ENCODE measurements around the gene PFKFB1.
"Not testable (repeated sequence)": the region's sequence is repeated elsewhere in the genome, so short reads cannot be mapped to it uniquely, and the experiment has no call there.

Gene PFKFB1

DNA sequence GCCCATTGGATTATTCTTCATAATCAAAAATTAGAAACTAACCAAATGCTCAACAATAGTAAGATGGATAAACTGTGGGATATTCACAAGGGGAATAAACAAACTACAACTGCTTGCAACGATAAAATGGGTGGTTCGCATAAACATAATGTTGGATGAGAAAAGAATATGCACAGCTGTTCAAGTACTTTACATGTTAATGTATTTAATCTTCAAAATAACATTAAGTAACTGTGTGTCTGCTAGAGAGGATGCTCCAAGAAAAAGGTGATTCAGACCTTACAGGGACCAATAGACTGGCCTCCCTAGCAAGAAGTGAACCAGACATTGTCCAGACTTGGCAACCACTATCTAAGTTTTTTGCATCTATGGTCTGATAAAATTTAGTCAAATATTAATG, 2.3 kb downstream of the PFKFB1 start:
- no peak for DNase-seq

DNA sequence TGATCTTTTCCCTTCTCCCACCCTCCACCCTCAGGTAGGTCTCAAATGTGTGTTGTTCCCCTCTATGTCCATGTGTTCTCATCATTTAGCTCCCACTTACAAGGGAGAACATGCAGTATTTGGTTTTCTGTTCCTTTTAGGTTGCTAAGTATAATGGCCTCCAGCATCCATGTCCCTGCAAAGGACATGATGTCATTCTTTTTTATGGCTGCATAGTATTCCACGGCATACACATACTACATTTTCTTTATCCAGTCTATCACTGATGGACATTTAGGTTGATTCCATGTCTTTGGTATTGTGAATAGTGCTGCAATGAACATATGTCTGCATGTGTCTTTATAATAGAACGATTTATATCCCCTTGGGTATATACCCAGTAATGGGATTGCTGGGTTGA, 10.7 kb downstream of the PFKFB1 start:
- not testable (repeated sequence) for DNase-seq

DNA sequence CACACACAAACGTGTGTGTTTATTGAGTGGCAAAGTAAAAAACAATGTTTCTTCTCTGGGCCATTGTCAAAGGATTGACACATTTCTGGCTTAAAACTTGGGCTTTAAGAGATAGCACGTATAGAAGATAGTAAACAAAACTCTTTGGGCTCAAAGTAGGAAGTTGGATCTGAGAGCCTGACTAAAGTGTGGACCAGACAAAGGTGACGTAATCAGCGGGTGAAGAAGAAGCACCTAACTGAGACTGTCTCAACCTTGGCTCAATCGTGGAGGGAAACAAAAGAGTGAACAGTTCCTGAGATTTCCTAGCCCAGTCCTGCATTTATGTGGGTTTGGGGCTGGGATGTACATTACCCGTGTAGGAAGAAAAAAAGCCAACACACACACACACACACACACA, 13.7 kb downstream of the PFKFB1 start:
- DNase-seq = no peak

DNA sequence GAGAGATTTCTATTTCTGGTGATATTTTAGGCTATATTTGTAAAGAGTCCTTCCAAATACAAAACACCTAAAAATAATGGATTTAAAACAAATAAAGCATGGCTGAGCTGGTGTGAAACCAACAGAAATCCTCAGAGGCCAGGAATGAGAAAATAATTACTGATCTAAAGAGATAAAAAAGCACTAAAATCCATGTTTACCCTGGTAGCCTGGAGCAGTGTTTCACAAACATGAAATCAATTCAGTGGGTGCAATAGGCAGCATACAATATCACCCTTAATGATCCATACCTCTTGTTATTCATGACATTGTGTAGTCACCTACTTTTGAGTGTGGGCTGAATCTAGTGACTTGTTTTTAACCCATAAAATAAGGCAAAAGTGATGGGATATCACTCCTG, 14.6 kb downstream of the PFKFB1 start:
- DNase-seq = no peak

DNA sequence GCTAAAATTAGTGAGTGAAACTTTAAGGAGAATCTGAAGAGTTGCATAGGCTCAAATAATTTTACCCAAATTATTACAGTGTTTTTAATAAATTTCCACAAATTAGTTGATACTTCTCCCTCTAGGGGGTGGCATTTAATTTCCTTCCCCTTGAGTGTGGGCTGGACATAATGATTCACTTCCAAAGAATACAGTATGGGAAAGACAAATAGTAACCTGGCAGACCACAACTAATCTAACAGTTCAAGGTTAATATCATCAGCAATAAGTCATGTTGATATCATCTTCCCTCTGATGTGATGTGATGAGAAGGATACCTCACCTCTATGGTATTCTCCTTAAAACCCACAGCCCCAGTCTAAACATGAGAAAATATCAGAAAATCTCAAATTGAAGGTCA, 15.5 kb downstream of the PFKFB1 start:
- no peak for DNase-seq

DNA sequence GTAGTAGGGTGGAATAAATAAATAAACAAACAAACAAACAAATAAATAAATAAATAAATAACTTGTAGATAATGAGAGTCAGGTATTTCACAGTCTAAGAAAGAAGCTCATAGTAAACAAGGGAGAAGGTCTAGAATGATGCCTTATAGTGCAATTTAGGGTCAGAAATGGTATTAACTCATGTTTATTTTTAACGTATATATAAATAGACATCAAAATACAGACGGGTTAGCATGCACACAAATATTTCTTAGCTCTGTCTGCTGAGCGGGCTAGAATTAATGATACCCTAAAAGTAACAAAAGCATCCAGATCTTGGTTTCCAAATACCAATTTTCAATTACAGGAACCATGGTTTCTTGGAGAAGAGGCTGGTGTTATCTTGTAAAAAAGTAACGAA, 16.6 kb downstream of the PFKFB1 start:
- no peak for DNase-seq

DNA sequence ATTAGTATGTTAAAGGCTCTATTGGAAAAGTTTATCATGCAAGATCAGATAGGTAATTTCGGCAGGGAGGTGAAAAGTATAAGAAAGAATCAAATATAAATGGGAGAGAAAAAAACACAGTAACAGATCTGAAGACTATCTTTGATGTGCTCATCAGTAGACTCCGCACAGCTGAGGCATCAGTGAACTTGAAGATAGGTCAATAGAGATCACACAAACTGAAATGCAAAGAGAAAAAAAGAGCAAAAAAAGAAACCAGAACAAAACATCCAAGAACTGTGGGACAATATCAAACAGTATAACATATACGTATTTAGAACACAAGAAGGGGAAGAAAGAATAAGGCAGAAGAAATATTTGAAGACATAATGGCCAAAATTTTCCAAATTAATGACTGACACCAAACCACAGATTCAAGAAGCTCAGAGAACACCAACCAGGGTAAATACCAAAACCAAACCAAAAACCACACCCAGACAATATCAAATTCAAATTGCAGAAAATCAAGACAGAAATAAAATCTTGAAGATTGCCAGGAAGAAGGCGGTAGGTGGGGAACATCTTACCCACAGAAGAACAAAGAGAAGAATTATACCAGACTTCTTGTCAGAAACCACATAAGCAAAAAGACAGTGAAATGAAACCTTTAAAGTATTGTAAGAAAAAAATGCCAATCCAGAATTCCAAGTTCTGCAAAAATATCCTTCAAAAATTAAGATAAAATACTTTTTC, 29.1 kb downstream of the PFKFB1 start:
- DNase-seq = no peak

DNA sequence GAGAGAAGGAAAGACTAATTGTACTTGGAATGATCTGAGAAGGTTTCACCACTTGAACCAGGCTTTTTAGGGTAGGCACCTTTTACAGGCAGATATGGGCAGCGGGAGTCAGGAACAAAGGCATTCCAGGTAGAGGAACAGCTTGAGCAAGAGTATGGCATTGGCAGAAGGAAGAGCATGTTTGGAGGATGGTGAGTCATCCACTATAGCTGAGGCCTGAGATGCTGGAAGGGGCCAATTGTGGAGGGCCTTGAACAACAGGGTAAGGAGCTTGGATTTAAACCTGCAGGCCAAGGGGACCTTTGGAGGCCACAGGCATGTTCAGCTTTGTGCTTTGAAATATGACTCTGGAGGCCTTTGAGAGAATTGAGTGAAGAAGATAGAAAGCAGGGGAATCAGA, 32.2 kb downstream of the PFKFB1 start:
- DNase-seq = no peak

DNA sequence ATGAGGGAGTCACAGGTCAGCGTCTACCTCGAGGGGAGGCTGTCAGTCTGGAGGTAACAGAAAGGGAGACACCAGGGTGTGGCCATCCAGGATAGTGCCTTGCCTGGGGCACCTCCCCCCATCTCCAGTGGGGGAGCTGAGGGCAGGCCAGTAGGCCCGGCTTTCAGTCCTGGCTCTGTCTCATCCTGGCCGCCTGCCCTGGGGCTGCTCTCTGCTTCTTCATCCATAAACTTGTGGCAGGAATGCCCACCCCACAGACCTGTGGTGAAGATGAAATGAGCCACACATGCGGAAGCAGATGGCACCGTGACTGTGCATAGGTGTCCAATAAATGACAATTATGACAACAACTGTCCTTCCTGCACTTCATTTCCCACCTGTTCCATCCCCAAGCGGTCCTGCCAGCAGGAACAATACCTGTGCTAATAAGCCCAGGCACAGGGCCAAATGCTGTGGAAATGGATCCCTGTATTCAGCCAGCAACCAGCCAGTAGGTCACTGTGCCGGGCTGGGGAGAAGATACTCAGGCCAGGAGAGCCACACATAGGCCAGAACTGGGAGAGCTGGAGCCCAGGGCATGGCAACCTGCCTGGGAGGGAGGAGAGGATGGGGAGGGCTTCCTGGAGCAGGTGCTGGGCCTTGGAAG, 43.1 kb downstream of the PFKFB1 start:
- DNase-seq = no peak

DNA sequence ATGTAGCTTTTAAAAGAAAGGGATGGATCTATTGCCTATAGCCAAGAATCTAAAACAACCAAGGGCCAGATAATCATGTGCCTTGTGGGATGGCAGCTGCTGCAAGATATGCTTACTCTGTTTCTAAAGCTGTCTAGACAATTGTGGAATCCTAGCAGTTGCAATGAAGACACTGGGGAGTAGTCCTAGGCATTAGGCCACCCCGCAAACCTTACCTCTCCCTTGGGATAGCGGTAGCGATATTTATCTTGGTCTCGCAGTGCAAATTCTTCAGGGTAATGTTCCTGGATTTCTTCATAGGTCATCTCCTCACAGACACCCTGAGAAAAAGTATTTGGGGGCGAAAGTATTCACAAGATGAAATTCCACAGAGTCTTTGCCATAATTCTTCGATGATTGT, 48.8 kb downstream of the PFKFB1 start:
- DNase-seq = no peak

DNA sequence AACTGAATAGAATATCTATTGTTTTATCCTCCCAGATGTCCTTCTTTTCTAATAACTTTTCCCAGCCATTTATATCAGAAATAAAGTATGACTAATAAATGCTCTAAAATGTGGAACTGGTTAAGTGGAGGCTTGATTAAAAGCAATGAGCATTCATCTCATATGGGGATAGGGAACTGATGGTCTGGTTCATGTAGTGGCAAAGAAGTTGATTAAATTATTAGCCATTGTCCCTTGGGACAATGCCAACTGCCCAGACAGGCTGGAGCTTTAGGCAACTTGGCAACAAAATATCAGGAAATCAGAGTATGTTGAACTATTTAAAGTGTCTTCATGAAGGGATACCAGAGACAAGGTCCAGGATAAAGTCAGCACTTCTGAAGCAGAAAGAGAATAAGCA, 49.2 kb downstream of the PFKFB1 start:
- no peak for DNase-seq

DNA sequence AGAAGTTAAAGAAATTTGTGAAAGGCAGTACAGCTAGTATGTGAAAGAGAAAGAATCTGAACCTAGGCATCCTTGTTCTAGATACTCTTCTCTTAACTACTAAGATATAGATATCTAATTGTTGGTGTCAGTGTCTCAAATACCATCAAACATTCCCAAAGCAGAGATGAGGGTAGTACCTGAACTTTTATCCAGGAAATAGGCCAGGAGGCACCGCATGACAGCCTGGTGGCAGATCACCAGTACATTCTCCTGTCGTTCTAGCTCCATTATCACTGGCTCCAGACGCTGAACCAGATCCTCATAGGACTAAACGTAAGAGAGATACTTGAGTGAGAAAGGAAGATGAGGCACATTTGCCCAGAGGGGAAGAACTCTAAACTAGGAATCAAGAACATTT, 56.6 kb downstream of the PFKFB1 start:
- no peak for DNase-seq

DNA sequence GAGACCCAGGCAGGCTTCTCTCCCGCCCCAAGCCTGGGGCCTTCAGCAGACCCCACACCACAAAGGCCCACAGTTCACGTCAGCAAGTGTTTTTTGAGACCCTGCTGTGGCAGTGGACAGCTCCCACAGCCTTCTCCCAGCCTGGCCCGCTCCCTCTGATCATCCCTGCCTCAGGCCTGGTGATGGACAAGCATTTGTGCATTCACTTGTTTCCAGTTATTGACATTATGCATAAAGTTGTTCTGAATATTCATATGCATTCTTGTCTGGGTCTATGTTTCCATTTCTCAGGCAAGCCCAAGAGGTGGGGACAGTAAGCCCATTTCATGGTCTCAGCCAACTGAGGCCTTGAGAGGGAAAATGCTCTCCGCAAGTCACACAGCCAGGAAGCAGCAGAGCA, 58.7 kb downstream of the PFKFB1 start:
- DNase-seq = no peak

DNA sequence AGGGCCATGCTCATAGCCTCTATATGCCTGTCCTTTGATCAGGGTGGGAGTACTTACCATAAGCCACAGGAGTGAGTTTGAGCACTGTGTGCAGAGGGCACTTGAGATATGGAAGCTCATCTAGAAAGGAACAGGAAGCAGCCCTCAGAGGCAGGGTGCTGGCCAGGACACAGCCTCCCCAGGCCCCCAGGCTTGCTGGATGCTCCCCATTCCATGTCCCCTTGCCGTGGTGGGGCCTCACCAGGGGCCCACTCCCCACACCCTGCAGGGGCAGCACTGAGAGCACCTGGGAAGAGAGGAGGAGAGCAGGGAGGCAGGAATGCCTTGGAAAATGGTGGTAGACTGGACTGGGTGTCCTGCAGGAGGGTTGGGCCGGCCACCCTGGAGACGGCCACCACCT, 59.1 kb downstream of the PFKFB1 start:
- no peak for DNase-seq

DNA sequence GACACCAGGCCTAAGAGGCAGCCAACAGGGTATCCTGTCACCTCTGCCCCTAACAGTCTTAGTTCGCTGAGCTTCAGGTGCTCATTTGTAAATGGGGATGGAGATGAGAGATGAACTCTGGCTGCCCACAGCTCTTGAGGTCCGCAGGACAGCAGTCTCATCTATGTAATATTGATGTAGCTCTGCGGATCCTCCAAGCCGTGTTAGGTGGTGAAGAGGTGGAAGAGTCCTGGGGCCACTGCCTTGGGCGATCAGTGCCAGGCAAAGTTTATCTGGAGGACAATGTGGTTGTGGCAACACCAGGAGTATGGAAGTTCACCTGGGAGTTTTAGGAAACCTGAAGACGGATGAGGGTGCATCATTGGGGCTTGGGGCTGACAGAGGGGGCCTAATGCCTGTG, 59.9 kb downstream of the PFKFB1 start:
- no peak for DNase-seq

DNA sequence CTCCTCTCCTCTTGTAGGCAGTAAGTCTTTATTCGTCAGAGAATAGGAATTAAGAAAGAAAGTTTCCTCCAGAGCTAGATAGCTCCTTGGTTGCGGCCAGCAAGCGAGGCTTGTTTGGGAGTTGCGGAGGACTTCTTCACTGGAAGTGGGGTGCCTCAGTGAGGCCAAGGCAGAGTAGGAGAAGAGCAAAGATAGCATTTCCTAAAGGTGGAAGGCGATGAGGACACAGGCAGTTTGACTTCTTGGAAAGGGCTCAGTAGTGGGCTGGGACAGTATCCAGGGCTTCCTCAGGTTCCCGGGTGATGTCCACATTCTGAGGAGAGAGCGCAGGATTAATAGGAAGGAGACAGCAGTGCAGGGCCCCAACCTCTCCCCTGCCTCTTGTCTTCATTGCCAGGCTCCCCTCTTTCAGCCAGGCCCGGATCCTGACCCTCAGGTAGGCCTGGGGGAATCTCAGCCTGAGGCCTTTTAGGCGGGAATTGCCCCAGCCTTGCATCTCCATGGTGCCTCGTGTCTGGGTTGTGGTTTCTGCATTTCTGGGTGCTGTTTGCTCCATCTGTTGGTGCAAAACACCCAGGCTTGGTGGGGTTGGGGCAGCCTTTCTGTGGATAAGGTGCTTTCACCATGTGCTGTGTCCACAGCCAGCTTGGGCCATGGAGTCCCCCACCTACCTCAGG, 60.7 kb downstream of the PFKFB1 start:
- no peak for DNase-seq

DNA sequence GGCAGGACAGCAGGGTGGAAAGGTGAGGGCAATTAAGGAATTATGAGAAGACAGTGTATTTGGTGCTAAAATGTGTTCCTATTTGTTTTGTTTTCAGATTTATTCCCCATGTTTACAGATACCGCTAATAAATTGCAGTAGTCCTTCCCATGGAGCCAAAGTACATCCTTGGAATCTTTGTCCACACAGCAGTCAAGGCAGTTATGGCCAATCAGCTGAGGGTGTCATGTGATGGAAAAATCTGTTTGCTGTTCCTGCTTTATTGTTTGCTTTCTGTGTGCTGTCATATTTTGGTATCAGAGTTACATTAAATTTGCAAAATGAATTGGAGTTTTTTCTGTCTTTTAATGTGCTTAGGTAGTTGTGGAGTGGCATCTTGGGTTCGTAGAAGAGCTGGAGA, 62.9 kb downstream of the PFKFB1 start:
- no peak for DNase-seq

DNA sequence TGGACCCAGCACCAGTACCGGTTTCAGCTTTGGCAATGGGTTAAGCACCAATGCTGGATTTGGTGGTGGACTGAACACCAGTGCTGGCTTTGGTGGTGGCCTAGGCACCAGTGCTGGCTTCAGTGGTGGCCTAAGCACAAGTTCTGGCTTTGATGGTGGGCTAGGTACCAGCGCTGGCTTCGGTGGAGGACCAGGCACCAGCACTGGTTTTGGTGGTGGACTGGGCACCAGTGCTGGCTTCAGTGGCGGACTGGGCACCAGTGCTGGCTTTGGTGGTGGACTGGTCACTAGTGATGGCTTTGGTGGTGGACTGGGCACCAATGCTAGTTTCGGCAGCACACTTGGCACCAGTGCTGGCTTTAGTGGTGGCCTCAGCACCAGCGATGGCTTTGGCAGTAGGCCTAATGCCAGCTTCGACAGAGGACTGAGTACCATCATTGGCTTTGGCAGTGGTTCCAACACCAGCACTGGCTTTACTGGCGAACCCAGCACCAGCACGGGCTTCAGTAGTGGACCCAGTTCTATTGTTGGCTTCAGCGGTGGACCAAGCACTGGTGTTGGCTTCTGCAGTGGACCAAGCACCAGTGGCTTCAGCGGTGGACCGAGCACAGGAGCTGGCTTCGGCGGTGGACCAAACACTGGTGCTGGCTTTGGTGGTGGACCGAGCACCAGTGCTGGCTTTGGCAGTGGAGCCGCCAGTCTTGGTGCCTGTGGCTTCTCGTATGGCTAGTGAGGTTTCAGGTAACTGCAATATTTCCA, 63.5 kb downstream of the PFKFB1 start:
- no peak for DNase-seq

DNA sequence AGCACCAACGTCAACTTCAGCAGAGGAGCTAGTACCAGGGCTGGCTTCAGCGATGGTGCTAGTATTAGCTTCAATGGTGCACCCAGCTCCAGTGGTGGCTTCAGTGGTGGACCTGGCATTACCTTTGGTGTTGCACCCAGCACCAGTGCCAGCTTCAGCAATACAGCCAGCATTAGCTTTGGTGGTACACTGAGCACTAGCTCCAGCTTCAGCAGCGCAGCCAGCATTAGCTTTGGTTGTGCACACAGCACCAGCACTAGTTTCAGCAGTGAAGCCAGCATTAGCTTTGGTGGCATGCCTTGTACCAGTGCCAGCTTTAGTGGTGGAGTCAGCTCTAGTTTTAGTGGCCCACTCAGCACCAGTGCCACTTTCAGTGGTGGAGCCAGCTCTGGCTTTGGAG, 65.1 kb downstream of the PFKFB1 start:
- no peak for DNase-seq

DNA sequence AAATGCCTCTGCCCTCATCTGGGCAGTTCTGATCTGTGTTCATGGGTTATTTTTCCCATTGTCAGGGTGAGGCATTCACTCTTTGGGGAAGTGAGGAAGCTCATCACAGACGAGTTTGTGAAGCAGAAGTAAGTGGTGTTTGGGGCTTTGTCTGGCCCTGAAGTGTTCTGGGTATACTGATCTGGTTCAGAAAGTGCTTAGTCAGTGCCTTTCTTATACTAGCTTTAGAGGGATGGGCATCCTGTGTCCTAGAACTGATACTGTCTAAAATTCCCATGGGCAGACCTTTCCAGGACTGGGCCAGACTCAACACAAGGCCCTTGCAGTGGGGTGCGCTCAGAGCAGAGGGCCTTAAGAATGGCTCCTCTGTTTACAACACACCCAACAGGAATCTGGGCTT, 67.0 kb downstream of the PFKFB1 start:
- no peak for DNase-seq

DNA sequence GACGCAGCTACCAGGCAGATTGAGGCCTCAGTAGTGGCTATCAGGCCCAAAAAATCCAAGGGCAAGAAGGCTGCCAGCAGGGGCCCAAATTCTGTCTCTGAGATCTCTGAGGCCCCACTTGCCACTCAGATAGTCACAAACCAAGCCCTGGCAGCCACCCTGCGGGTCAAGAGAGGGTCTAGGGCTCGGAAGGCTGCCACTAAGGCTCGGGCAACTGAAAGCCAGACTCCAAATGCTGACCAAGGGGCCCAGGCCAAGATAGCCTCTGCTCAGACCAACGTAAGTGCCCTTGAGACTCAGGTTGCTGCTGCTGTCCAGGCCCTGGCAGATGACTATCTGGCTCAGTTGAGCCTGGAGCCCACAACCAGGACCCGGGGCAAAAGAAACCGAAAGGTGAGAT, 70.6 kb downstream of the PFKFB1 start:
- DNase-seq = no peak

DNA sequence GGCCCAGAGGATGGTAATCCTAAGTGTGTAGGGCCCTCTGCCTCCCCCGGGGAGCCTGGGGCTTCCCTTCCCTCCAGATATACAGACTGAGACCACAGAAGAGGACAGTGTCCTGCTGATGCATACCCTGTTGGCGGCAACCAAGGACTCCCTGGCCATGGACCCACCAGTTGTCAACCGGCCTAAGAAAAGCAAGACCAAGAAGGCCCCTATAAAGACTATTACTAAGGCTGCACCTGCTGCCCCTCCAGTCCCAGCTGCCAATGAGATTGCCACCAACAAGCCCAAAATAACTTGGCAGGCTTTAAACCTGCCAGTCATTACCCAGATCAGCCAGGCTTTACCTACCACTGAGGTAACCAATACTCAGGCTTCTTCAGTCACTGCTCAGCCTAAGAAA, 71.4 kb downstream of the PFKFB1 start:
- DNase-seq = no peak

DNA sequence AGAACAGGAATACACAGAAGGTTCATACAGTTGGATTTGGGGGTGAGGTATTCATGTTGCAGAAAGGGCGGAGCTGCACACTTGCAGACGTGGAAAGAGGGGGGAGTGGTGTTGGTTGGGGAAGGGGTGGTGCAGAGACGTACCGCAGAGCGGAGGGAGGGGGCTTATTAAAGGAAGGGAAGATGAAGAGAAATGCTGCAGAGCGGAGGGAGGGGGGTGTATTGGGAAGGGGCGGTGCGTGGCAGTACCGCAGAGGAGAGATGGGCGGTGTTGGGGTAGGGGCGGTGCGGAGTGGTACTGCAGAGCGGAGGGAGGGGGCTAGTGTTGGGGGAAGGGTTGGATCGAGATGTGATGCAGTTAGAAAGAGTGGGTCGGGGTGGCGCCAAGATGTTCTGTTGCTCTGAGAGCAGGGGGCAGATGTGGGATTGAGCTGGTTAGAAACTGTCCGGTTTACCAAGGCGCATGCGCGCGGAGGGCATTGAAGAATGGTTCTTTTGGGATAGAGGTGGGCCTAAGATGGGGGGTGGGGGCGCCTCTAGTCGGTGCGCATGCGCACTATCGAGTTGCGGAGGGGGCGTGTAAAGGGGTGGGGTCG, 72.5 kb downstream of the PFKFB1 start:
- DNase-seq = peak; percentile 57

All from stimulated activated CD4-positive, alpha-beta T cell treated with anti-CD3 and anti-CD28 coated beads, Interleukin-4, amount 100 ng/mL, for 1 hour (primary cell).